Neural cell (in vitro differentiated cells): ENCODE data around the gene MAPK8. TPM values are rescaled to one million over a fixed set of nuclear protein-coding genes. Genes with fewer than 3 reads are reported as not detected.

Source experiments
- H2AFZ ChIP-seq: fragments of 200-600, 300-800 bp; sonication (generic), shearing (Covaris generic); 2 replicates; pipeline ENCODE4 v1.6.0; 2014; ENCODE audit warnings: low read depth, mild to moderate bottlenecking, antibody characterized with exemption, low read length, moderate library complexity
- H3F3A ChIP-seq: fragments of 200-600 bp; shearing (Covaris generic); 2 replicates; pipeline ENCODE4 v1.6.1; 2016; ENCODE audit warnings: mild to moderate bottlenecking, moderate library complexity, mixed read lengths, antibody characterized with exemption, low read length; ENCODE audit not compliant: insufficient read depth, poor library complexity, severe bottlenecking
- H3K27ac ChIP-seq: fragments of 200-600, 300-800 bp; sonication (generic), shearing (Covaris generic); 2 replicates; pipeline ENCODE4 v1.5.1; 2014; ENCODE audit warnings: mild to moderate bottlenecking, low read length, moderate library complexity
- H3K27me3 ChIP-seq: fragments of 300-800, 200-600 bp; sonication (generic), shearing (Covaris generic); 2 replicates; pipeline ENCODE4 v1.6.0; 2014; ENCODE audit warnings: mild to moderate bottlenecking, low read depth, low read length, moderate library complexity; ENCODE audit not compliant: insufficient read depth
- H3K36me3 ChIP-seq: fragments of 300-800, 200-600 bp; sonication (generic), shearing (Covaris generic); 2 replicates; pipeline ENCODE4 v1.5.1; 2014; ENCODE audit warnings: mild to moderate bottlenecking, antibody characterized with exemption, low read length, moderate library complexity; ENCODE audit not compliant: insufficient read depth
- H3K4me2 ChIP-seq: fragments of 300-800, 200-600 bp; sonication (generic), shearing (Covaris generic); 2 replicates; pipeline ENCODE4 v1.6.0; 2014; ENCODE audit warnings: mild to moderate bottlenecking, low read length
- H3K4me3 ChIP-seq: fragments of 300-800, 200-600 bp; sonication (generic), shearing (Covaris generic); 2 replicates; pipeline ENCODE4 v1.5.1; 2014; ENCODE audit warnings: mild to moderate bottlenecking, low read length, moderate library complexity
- H3K79me2 ChIP-seq: fragments of 200-600 bp; shearing (Covaris generic); replicated peaks from 2 replicates; pipeline ENCODE4 v1.6.0; 2014; ENCODE audit warnings: mild to moderate bottlenecking, low read length, moderate library complexity; ENCODE audit not compliant: insufficient read depth
- H3K9ac ChIP-seq: fragments of 300-800, 200-600 bp; sonication (generic), shearing (Covaris generic); 2 replicates; pipeline ENCODE4 v1.6.1; 2016; ENCODE audit warnings: mild to moderate bottlenecking, low read length, mixed read lengths
- H3K9me2 ChIP-seq: fragments of 200-600 bp; shearing (Covaris generic); 2 replicates; pipeline ENCODE4 v1.6.1; 2016; ENCODE audit warnings: mild to moderate bottlenecking, low read length, mixed read lengths; ENCODE audit not compliant: insufficient read depth
- H3K9me3 ChIP-seq: fragments of 200-600, 300-800 bp; sonication (generic), shearing (Covaris generic); 2 replicates; pipeline ENCODE4 v1.6.1; 2016; ENCODE audit warnings: mild to moderate bottlenecking, mixed run types, low read length, moderate library complexity, mixed read lengths
- H4K20me1 ChIP-seq: fragments of 200-600 bp; shearing (Covaris generic); 2 replicates; pipeline ENCODE4 v1.6.1; 2016; ENCODE audit warnings: mild to moderate bottlenecking, mixed run types; ENCODE audit not compliant: insufficient read depth
- EP300 ChIP-seq: fragments of 450-650 bp; conservative IDR thresholded peaks from 2 replicates; pipeline ENCODE4 v1.6.1; 2014; ENCODE audit warnings: antibody characterized with exemption, mild to moderate bottlenecking, moderate library complexity; ENCODE audit not compliant: poor library complexity, severe bottlenecking
- EZH2 ChIP-seq: fragments of 200-600, 300-800 bp; shearing (Covaris generic), sonication (generic); IDR thresholded peaks from 2 replicates; pipeline ENCODE4 v1.6.1; 2014; ENCODE audit warnings: antibody characterized with exemption, low read length, borderline replicate concordance, mild to moderate bottlenecking; ENCODE audit not compliant: insufficient read depth, poor library complexity, severe bottlenecking
- MXI1 ChIP-seq: fragments of 450-650 bp; conservative IDR thresholded peaks from 2 replicates; pipeline ENCODE4 v1.6.1; 2014; ENCODE audit warnings: antibody characterized with exemption, mild to moderate bottlenecking; ENCODE audit not compliant: poor library complexity, severe bottlenecking
- POLR2AphosphoS5 ChIP-seq: IDR thresholded peaks from 2 replicates; pipeline ENCODE4 v1.6.1; 2012
- RAD21 ChIP-seq: fragments of 450-650 bp; conservative IDR thresholded peaks from 2 replicates; pipeline ENCODE4 v1.6.1; 2014; ENCODE audit warnings: antibody characterized with exemption, mild to moderate bottlenecking, moderate library complexity
- SMC3 ChIP-seq: fragments of 450-650 bp; conservative IDR thresholded peaks from 2 replicates; pipeline ENCODE4 v1.6.1; 2014; ENCODE audit warnings: antibody characterized with exemption, mild to moderate bottlenecking, moderate library complexity; ENCODE audit not compliant: poor library complexity
- TAF1 ChIP-seq: IDR thresholded peaks from 2 replicates; pipeline ENCODE4 v1.6.1; 2012; ENCODE audit warnings: low read depth
- polyA plus RNA-seq: library from polyadenylated mRNA; depleted of rRNA; stranded (reverse); fragments of >200 nt; gene quantifications from 2 replicates; pipeline ENCODE4 v1.2.3, GENCODE V29; 2014
- TF ChIP-seq, protein P1 (sequence below): fragments of 450-650 bp; IDR thresholded peaks from 2 replicates; pipeline ENCODE4 v1.5.1; 2014; ENCODE audit warnings: antibody characterized with exemption, mild to moderate bottlenecking, moderate library complexity; ENCODE audit not compliant: poor library complexity, severe bottlenecking
- TF ChIP-seq, protein P2 (sequence below): IDR thresholded peaks from 2 replicates; pipeline ENCODE4 v1.6.1; 2012; ENCODE audit warnings: borderline replicate concordance

Gene MAPK8
- polyA plus RNA-seq, 1 donor from 2014 or later, result 187 TPM

DNA sequence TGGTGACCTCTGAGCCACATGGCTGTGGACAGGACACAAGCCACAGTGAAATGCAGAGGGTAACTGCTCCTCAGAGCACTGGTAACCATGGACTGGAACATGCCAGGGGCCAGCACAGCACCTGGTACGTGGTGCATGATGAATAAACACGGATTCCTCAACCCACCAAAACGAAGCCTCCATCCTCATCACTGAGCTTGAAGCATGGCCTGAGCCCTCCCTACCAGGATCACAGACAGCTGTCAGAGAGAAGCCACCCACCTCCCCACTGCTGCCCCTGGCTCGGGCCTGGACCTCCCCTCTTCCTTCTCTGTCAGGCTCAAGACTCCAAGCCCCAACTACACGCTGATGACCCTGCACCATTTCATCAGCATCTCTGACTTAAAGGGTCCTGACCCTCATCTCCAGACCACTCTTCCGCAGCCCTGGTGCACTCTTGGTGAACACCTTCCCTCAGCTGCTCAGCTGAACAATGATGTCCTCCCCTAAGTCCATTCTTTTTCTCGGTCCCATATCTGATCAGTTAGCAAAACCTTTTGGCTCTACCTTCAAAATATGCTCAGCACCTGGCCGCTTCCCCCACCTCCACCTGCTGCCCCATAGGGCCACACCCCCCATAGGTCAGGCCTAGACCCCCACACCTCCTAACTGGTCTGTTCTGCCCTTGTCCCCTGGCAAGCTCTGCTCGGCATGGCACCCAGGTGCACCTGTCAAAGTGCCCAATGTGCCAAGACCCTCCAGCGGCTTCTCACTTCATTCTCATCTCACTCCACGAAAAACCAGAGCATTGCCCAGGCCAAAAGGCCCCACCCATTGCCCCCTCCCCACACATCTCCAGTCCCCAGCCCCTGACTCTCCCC is 141.1 kb downstream of the MAPK8 start:
- Histone ChIP-seq H3F3A (no peaks in the 10 kb centered on the region), H3K36me3 (no peaks in the 10 kb centered on the region), H3K9ac (no peak overlapping the region), H3K4me3 (no peak overlapping the region), H3K4me2 (no peak overlapping the region), H3K9me2 (no peaks in the 10 kb centered on the region), H3K79me2 (no peaks in the 10 kb centered on the region), H4K20me1 (no peaks in the 10 kb centered on the region), H3K9me3 (no peaks in the 10 kb centered on the region), H3K27ac (no peak overlapping the region), H2AFZ (no peak overlapping the region), H3K27me3 (no peaks in the 10 kb centered on the region)
- TF ChIP-seq TAF1 (no peak), POLR2AphosphoS5 (no peak), EZH2 (no peak)

DNA sequence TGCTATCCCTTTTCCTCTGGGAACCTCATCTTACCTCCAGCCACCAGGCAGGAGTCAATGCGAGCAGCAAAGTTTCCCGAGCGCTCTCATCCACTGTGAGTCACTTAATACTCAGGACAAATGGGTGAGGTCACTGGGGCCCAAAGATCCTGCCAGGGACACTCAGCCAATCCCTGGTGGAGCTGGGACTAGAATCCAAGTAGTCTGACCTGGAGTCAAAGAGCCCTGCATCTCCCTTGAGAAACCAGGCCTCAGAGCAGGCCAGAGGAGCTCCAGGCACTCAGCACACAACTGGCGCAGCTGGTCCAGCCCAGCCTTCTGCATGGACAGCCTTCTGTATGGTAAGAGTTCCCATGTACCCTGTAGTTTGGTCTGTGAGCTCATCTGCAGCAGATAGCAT is 142.3 kb downstream of the MAPK8 start:
- H3K9ac ChIP-seq, result no peak overlapping the region
- H3K36me3 ChIP-seq, result no peaks in the 10 kb centered on the region
- H3K27me3 ChIP-seq, result no peaks in the 10 kb centered on the region
- H3K9me2 ChIP-seq, result no peaks in the 10 kb centered on the region
- H3K79me2 ChIP-seq, result no peaks in the 10 kb centered on the region
- no peak overlapping the region for H3K27ac ChIP-seq
- H4K20me1 ChIP-seq, result no peaks in the 10 kb centered on the region
- TF ChIP-seq TAF1 (no peak), MXI1 (no peak), EZH2 (no peak), SMC3 (no peak), EP300 (no peak), POLR2AphosphoS5 (no peak), RAD21 (no peak)
- TF ChIP-seq, protein P1, sequence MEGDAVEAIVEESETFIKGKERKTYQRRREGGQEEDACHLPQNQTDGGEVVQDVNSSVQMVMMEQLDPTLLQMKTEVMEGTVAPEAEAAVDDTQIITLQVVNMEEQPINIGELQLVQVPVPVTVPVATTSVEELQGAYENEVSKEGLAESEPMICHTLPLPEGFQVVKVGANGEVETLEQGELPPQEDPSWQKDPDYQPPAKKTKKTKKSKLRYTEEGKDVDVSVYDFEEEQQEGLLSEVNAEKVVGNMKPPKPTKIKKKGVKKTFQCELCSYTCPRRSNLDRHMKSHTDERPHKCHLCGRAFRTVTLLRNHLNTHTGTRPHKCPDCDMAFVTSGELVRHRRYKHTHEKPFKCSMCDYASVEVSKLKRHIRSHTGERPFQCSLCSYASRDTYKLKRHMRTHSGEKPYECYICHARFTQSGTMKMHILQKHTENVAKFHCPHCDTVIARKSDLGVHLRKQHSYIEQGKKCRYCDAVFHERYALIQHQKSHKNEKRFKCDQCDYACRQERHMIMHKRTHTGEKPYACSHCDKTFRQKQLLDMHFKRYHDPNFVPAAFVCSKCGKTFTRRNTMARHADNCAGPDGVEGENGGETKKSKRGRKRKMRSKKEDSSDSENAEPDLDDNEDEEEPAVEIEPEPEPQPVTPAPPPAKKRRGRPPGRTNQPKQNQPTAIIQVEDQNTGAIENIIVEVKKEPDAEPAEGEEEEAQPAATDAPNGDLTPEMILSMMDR, result no peak
- TF ChIP-seq, protein P2, sequence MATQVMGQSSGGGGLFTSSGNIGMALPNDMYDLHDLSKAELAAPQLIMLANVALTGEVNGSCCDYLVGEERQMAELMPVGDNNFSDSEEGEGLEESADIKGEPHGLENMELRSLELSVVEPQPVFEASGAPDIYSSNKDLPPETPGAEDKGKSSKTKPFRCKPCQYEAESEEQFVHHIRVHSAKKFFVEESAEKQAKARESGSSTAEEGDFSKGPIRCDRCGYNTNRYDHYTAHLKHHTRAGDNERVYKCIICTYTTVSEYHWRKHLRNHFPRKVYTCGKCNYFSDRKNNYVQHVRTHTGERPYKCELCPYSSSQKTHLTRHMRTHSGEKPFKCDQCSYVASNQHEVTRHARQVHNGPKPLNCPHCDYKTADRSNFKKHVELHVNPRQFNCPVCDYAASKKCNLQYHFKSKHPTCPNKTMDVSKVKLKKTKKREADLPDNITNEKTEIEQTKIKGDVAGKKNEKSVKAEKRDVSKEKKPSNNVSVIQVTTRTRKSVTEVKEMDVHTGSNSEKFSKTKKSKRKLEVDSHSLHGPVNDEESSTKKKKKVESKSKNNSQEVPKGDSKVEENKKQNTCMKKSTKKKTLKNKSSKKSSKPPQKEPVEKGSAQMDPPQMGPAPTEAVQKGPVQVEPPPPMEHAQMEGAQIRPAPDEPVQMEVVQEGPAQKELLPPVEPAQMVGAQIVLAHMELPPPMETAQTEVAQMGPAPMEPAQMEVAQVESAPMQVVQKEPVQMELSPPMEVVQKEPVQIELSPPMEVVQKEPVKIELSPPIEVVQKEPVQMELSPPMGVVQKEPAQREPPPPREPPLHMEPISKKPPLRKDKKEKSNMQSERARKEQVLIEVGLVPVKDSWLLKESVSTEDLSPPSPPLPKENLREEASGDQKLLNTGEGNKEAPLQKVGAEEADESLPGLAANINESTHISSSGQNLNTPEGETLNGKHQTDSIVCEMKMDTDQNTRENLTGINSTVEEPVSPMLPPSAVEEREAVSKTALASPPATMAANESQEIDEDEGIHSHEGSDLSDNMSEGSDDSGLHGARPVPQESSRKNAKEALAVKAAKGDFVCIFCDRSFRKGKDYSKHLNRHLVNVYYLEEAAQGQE, result no peak
- H3K9me3 ChIP-seq, result no peaks in the 10 kb centered on the region
- no peak overlapping the region for H3K4me2 ChIP-seq
- H2AFZ ChIP-seq, result no peak overlapping the region
- H3F3A ChIP-seq, result no peaks in the 10 kb centered on the region
- no peak overlapping the region for H3K4me3 ChIP-seq
